Erythroblast (primary cell): ENCODE results near the gene LANCL3.

ENCODE experiments used
- GATA1 ChIP-seq: IDR thresholded peaks from 2 replicates; pipeline ENCODE4 v1.6.1; 2011; ENCODE audit warnings: low read depth, mild to moderate bottlenecking, control low read depth, low read length, moderate library complexity
- POLR2A ChIP-seq: IDR thresholded peaks from 2 replicates; pipeline ENCODE4 v1.6.1; 2011; ENCODE audit warnings: mild to moderate bottlenecking, low read length

- no peak for TF ChIP-seq POLR2A
- no peak for TF ChIP-seq GATA1
Observed at GRCh38 chrX:37653397-37654085, 82.1 kb downstream of the LANCL3 start.
